GM19468 (cell line): Measurements from ENCODE around the gene C9orf85.

Experiments
- ATAC-seq: cut with Tn5 transposase; IDR thresholded peaks from one replicate; pipeline ENCODE4 v1.9.1; 2021; ENCODE audit warnings: mild to moderate bottlenecking, moderate library complexity, moderate number of reproducible peaks; ENCODE audit not compliant: unreplicated experiment; ENCODE audit errors: extremely low read depth

Gene C9orf85

GRCh38 chr9:71901695-71902597, 9.5 kb upstream of the C9orf85 start:
- no peak for ATAC-seq

GRCh38 chr9:71904076-71904475, 7.4 kb upstream of the C9orf85 start:
- no peak for ATAC-seq

- ATAC-seq = no peak
Observed at GRCh38 chr9:71908825-71909224, 2.6 kb upstream of the C9orf85 start.

DNA sequence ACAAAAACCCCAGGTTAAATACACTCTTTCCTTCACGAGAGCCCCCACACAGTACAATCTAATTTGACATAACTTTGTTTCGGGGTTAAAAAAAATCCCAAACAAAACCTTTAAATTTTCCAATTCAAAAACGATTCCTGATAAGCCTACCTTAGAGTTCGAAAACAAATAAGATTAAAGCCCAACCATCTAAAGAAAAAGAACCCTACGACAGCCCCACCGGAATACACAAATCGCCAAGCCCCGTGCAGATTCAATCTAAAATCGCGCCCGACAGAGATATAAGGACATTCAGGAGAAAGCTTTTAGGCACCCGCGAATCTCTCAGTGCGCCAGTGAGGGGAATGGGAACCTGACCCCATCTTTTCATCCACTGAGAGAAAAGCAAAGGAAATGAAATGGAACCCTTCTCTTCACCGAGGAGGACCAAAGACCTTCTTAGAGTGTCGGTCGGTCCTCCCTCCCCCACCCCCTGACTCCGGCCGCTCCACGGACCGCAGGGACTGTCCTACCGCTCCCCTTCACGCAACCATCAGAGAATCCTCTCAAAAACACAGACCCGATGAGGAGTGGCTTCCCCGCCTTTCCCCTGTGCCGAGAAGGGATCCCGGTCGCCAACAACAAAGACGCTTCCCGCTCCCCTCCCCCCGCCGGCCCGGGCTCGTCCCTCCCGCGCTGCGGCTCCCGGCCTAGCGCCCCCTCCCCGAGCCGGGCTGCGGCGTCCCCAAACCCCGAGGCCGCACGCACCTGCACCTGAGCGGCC, 1.4 kb upstream of the C9orf85 start:
- ATAC-seq = peak; percentile 0

DNA sequence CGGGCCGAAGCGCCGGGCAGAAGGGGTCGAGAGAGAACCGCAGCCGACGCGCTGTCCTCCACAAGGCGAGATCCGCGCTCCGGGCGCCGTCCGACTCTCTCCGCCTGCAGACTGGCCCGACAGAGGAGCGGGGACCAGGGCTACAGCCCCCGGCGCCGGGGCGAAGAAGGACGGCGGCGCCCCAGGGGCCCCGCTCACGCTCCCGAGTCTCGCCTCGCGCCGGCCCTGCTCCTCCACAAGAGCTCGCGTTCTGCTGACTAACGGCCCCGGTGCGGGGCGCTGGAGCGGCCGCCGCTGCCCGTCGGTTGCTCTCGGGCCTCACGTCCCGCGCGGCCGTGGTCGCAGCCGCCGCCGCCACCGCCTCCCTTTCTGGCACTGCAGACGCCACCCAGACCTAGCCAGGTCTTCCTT, 784 bp upstream of the C9orf85 start:
- ATAC-seq = peak; percentile 0

DNA sequence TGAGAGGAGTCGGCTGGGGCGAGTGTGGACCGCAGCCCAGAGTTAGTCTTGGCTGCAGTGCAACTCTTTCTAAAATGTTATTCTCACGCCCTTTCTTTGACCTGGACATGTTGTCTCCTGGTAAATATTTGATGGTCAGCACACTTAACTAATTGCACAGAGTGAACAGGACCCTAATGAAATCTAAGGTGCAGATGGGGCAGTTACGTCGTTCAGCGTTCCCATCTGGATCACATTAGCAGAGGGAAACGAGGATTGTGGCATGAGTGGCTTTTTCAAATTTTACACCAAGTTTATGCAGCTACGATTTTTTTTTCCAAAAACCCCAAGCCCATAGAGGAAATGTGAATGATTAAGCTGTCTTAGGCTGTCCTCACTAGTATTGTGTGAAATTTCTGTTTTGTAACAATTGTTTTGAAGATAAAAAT, 483 bp downstream of the C9orf85 start:
- ATAC-seq = no peak

DNA sequence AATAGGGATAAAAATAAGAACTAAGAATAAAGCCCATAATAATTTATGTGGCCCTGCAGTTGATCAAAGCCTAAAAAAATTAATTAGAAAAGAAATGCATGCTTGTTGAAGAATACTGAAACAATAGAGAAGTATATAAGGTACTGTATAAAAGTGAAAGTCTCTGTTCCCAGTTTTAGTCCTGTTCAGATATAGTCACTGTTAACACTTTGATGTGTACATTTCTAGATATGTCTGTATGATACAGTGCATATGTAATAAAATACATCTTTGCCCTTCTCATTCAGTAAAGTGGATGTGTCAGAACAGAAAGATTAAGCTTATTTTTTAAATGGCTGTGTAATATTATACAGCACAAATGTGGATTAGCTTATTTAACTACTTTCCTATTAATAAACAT, 4.1 kb downstream of the C9orf85 start:
- no peak for ATAC-seq

DNA sequence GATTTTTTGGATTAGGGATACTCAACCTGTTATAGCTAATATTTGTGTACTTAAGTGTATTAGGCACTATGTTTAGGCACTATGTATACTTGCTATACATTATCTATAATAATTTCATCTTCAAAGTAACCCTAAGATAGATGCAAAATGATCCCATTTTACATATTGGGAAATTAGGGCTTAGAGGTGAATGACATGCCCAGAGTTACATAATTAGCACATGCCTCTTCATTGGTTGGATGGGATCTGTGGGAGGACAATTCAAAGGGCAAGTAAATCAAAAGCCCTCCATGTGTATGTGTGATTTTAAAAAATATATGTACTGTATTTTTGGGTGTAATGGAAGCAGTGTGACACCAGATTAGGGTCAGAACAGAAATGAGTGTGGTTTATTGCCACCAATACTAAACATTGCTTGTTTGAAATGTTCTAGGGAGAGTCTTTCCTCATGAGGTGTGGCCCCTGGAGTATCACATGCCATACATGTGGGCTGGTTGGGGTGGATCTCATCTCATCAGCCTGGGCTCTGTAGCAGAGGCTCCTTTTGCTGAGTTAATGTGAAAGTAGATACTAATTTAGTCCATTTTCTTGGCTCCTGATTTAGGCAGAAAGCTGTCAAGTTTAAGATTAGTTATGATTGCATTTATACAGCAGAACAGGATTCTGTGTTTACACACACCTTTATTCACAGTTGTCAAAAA, 5.5 kb downstream of the C9orf85 start:
- peak; percentile 40 for ATAC-seq

DNA sequence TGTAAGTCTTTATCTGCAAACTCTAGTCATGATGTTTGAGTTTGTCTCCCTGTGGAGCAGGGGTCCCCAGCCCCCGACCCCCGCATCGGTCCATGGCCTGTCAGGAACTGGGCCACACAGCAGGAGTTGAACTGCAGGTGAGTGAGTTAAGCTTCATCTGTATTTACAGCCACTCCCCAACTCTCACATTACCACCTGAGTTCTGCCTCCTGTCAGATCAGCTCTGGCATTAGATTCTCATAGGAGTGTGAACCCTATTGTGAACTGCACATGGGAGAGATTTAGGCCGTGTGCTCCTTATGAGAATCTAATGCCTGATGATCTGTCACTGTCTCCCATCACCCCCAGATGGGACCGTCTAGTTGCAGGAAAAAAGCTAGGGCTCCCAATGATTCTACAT, 7.0 kb downstream of the C9orf85 start:
- ATAC-seq = no peak

DNA sequence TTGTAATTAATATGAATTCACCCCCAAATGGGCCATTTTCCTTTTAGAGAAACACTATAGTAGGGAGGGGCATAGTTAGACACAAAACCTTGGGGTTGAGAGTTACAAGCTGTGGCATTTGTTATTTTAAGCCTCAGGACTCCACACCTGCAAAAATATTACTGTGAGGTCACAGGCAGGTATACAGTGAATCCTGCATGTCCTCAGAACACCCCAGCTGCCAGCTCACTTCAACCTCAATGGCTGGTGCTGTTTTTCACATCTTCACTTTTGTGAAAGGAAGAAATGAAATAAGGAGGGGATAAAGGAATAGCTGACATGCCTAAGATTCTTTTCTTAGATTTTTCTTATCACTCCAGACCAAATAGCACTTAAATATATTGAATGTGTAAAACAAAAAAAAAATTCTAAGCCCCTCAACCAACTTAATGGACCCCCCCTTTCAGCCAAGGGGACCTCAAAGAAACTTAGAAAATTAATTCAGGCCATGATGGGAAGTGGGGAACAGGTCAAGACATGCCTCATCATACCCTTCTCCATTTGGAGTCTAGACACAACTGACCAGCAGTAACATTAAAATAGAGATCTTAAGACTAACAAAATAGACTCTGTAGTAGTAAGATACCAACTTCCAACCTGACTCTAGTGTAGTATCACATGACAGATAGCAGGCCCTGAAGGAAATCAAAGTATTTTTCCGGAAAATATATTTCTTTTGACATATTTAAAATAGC, 9.2 kb downstream of the C9orf85 start:
- no peak for ATAC-seq

DNA sequence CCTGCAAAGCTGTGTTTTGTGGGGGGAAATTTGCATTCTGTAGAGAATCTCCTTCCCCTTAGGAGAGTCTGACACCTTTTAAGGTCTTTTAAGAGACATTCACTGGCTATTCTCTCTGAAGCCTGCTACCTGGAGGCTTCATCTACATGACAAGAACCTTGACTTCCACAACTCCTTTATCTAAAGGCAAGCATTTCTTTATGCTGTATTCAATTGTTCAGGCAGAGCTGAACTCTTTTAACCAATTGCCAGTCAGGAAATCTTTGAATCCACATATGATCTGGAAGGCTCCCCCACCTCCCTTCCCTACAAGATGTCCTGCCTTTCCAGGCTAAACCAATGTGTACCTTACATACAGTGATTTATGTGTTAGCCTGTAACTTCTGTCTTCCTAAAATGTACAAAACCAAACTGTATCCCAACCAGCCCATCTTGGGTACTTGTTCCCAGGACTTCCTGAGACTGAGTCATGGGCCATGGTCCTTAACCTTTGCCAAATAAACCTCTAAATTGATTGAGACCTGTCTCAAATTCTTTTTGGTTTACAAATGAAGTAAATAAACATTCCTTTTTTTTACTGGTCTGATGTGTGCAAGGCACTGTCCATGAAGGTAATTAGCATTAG, 9.9 kb downstream of the C9orf85 start:
- ATAC-seq = no peak

GRCh38 chr9:71924576-71924975, 13.1 kb downstream of the C9orf85 start:
- ATAC-seq = no peak

DNA sequence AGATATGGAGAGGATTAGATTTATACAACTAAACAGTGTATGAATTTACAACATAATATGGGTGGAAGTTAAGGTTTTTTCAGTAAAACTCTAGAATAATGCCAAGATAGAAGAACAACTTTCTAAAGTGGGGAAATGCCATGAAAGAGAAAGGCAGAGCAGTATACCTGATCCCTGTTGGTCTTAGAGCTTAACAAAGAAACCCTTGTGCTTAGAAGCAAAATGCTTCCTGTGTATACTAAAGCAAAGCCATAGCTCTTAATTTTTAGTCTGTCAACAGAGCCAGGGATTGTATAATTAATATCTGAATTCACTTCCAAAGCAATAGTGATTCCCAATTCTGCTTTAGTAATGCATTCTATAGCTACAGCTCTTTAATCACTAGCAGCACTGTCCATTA, 14.4 kb downstream of the C9orf85 start:
- no peak for ATAC-seq

DNA sequence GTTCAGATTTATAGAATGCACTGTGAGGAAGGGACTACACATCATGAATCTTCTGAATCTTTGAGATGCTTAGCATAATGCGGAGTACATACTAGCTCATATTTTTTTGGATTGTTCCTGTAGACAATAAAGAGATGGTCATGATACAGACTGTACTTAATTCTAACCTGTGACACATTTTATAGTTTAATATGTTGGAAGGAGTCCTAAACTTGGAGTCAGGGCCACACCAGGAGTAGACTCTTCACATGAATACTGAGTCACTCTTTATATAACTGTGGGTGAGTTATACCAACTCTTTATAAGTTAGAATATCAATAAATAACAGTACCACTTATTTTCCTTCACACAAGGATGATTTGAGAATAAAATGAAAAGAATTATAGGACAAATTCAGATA, 16.9 kb downstream of the C9orf85 start:
- ATAC-seq = no peak

DNA sequence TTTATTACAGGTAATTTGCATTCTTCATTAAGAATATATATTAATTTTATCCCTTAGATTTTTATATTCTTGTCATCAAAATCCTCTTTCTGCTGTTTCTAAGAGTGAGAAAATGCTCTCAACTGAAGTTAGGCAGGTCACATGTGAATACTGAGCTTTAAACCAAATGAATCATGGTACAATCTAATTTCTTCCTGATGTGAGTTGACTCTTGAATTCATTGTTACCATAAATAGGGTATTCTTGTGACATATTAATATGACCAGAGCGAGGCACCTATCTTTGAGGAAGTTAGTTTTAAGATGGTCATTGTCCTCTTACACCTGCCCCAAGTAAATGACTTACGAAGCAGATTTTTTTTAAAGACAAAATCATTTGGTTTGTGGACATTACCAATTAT, 17.4 kb downstream of the C9orf85 start:
- no peak for ATAC-seq

DNA sequence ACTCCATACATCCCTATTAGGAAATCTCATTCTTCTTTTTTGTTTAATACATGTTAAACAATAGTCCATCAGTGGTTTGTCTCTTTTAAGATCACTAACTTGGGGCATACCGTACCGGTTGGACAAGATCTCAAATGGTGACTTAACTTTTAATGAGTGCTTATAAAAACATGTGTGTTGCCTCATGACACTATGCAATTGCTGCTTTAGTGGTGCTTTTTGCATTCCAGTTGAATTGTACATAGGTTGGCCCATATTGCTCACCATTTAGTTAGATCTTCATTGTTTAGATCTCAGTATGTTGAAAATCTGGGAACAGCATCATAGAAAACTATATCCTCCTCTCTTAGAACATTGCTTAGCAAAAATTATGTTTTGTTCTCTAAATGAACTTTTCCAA, 17.8 kb downstream of the C9orf85 start:
- ATAC-seq = no peak

DNA sequence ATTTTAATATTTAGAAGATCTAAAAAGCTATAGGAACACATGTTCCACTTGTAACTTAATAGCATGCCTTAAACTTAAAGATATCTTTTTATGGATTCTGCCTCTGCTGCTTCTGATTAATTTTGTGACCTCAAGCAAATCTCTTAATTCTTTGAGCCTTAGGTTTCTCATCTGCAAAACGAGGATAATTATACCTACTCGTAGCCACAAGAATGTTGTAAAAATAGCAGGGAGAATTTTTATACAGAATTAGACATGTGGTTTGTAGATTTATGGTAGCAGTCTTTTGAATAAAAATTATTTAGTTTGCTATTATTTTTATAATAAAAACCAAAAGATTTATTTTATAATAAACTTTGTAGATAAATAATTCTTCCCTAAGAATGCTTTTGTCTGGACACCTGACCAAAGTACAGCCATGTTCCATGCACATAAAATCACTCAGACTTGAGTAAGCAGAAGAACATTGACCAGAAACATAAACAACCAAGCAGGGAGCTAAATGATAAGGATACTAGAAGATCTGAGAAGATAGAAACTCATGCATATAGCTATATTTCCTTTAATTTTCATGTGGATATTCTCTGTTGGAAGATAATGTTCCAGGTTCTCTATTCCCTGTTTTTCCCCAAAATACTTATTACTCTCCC, 18.5 kb downstream of the C9orf85 start:
- ATAC-seq = no peak

DNA sequence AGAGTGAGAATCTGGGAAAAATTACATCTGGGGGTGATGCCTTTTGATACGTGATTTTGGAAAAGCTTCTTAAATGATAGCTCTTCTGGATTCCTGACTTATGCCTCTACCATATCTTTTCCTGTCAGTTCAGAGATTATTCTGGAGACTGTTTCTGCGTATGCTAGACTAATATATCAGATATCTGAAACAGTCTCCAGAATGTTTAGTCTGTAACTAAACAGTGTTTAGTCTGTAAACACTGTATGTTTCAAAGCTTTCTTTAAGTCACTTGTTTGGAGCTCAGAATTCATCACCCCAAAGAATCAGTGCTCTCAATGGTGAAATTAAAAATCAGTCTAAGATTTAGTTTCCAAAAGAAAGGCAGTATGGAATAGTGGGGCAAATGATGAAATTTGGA, 19.7 kb downstream of the C9orf85 start:
- no peak for ATAC-seq

DNA sequence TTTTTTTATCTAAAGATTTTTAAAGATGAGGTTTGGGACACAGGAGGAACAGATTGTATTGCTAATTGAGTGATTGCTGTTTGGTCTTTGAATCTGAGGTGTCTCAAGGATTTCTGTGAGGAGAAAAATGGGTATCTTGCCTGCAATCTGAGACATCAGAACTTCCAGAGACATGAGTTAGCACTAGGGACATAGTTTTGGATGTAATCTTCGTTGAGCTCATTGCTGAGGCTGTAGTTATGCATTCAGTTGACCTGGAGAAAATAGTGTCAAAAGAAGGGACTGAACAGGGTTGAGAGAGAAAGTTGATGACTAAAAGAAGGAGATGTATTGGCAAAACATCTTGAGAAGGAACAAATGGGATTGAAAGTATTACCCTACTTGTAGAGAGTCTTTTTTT, 24.6 kb downstream of the C9orf85 start:
- ATAC-seq = no peak
